ENCODE data around the gene EPHA10. TPM values are rescaled to one million over a fixed set of nuclear protein-coding genes. Genes with fewer than 3 reads are reported as not detected.
"Not testable (repeated sequence)": the region's sequence is repeated elsewhere in the genome, so short reads cannot be mapped to it uniquely, and the experiment has no call there.

The EPHA10 gene
- total RNA-seq, 2 experiments from 2014 or later = not detected

DNA sequence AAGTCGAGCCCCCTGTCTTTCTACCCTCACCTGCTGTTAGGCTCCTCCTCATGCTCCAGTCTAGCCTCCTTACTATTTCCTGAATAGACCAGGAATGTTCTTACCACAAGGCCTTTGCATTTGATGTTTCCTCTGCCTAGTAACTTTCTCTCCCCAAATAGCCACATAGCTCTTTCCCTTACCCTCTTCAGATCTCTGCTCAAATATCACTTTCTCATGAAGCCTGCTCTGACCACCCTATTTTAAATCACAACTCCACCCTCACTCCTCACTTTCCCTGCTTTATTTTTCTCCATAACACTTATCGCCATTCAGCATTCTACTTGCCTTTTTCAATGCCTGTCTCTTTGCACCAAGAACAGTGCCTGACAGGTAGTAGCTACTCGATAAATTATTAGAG, 79.2 kb downstream of the EPHA10 start:
- Mint-ChIP-seq H3K4me1 (peaks cover 33% of the 10 kb centered on the region), H3K27ac (no peak overlapping the region), H3K9me3 (no peaks in the 10 kb centered on the region), H3K4me3 (no peak overlapping the region), H3K36me3 (ENCODE audit: low read depth) (peaks cover 33% of the 10 kb centered on the region), H3K27me3 (no peaks in the 10 kb centered on the region)
- ChIA-PET POLR2A (interaction anchor here (1.9 kb wide), 1 partner anchor 14 kb away, joined by 3 read pairs; no protein-coding TSS in a partner anchor), CTCF (interaction anchor here (1.3 to 2.3 kb wide), 2 partner anchors 83 to 198 kb away, joined by 4 to 6 read pairs; no protein-coding TSS in a partner anchor)
- no peak for DNase-seq

- DNase-seq, H3K27me3 Mint-ChIP-seq, H3K9me3 Mint-ChIP-seq, H3K4me3 Mint-ChIP-seq, H3K27ac Mint-ChIP-seq: not testable (repeated sequence)
- CTCF ChIA-PET = interaction anchor here (0.5 to 4.5 kb wide), 9 partner anchors 15 to 233 kb away, joined by 3 to 88 read pairs (median 4); partner anchors contain the start of genes MEAF6 and MTF1
- Mint-ChIP-seq H3K4me1 (peaks cover 20% of the 10 kb centered on the region), H3K36me3 (ENCODE audit: low read depth) (peaks cover 33% of the 10 kb centered on the region)
- POLR2A ChIA-PET = interaction anchor here (2.2 kb wide), 1 partner anchor 9 kb away, joined by 10 read pairs; the partner anchor contains the start of gene CDCA8
Measured at GRCh38 chr1:37684182-37684581, 80.7 kb downstream of the EPHA10 start.

GRCh38 chr1:37682334-37682987, 82.5 kb downstream of the EPHA10 start:
- Mint-ChIP-seq H3K4me3 (no peak overlapping the region), H3K36me3 (ENCODE audit: low read depth) (peaks cover 26% of the 10 kb centered on the region), H3K4me1 (peaks cover 6% of the 10 kb centered on the region), H3K27me3 (no peaks in the 10 kb centered on the region), H3K27ac (no peak overlapping the region), H3K9me3 (no peaks in the 10 kb centered on the region)
- CTCF ChIA-PET = interaction anchor here (0.7 to 4.5 kb wide), 35 partner anchors 8 to 248 kb away, joined by 3 to 88 read pairs (median 4); partner anchors contain the start of genes CDCA8, GNL2, MEAF6 and SNIP1
- DNase-seq = peak; percentile 78
- POLR2A ChIA-PET = interaction anchor here (0.7 to 2.2 kb wide), 4 partner anchors 10 to 685 kb away, joined by 3 to 10 read pairs (median 4); partner anchors contain the start of genes CDCA8 and MEAF6

DNA sequence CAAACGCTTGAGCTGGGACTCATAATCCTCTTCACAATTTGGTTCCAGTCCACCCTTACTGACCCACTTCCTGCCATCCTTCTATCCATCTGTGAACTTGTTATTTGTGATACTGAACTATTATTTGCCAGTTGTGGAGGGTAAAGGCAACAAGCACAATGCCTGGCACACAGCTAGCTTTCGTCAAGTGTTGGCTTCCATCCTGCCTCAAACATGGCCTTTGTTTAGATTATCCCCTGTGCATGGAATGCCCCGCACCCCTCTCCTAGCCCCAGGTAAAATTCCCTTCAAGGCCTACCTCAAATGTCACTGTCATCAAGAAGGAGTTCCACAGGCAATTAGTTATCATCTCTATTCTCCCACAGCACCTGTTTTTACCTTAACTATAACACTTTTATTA, 84.0 kb downstream of the EPHA10 start:
- peaks cover 6% of the 10 kb centered on the region for H3K27me3 Mint-ChIP-seq
- H3K9me3 Mint-ChIP-seq = no peaks in the 10 kb centered on the region
- peaks cover 25% of the 10 kb centered on the region for H3K36me3 Mint-ChIP-seq (ENCODE audit: low read depth)
- H3K4me3 Mint-ChIP-seq = no peak overlapping the region
- DNase-seq = no peak
- ChIA-PET CTCF (interaction anchor here (0.7 to 4.5 kb wide), 15 partner anchors 9 to 227 kb away, joined by 3 to 88 read pairs (median 4); partner anchors contain the start of gene GNL2), POLR2A (interaction anchor here (1.0 kb wide), 1 partner anchor 12 kb away, joined by 3 read pairs; the partner anchor contains the start of gene CDCA8)
- no peak overlapping the region for H3K27ac Mint-ChIP-seq
- H3K4me1 Mint-ChIP-seq = peaks cover 6% of the 10 kb centered on the region

GRCh38 chr1:37677808-37678207, 87.1 kb downstream of the EPHA10 start:
- peaks cover 14% of the 10 kb centered on the region for H3K27me3 Mint-ChIP-seq
- ChIA-PET POLR2A (interaction anchor here (1.0 kb wide), 1 partner anchor 113 kb away, joined by 3 read pairs; no protein-coding TSS in a partner anchor), CTCF (interaction anchor here (1.0 to 2.2 kb wide), 3 partner anchors 75 to 191 kb away, joined by 3 to 11 read pairs (median 4); no protein-coding TSS in a partner anchor)
- no peaks in the 10 kb centered on the region for H3K9me3 Mint-ChIP-seq
- no peak for DNase-seq
- H3K36me3 Mint-ChIP-seq (ENCODE audit: low read depth) = peaks cover 7% of the 10 kb centered on the region
- no peak overlapping the region for H3K27ac Mint-ChIP-seq
- no peak overlapping the region for H3K4me3 Mint-ChIP-seq
- H3K4me1 Mint-ChIP-seq = peaks cover 21% of the 10 kb centered on the region

DNA sequence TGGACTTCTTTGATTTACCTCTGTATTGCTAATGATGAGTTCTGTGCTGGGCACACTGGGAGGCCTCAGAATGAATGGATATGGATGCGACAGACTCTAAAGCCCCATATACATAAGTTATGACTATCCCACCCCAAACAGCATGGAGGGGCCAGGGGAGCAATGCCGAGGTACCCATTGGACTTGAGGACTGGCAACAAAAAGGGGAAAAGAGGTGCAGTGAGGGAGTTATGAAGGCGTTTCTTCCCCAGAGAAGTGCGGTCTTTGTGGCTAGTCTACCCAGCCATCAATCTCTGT, 87.8 kb downstream of the EPHA10 start:
- Mint-ChIP-seq H3K4me3 (no peak overlapping the region), H3K9me3 (no peaks in the 10 kb centered on the region), H3K36me3 (ENCODE audit: low read depth) (peaks cover 5% of the 10 kb centered on the region), H3K27me3 (peaks cover 21% of the 10 kb centered on the region), H3K27ac (no peak overlapping the region), H3K4me1 (peaks cover 21% of the 10 kb centered on the region)
- ChIA-PET CTCF (interaction anchor here (1.7 to 2.1 kb wide), 2 partner anchors 74 to 115 kb away, joined by 4 read pairs; no protein-coding TSS in a partner anchor), POLR2A (interaction anchor here (1.0 to 1.1 kb wide), 2 partner anchors 10 to 113 kb away, joined by 3 to 4 read pairs; no protein-coding TSS in a partner anchor)
- no peak for DNase-seq

DNA sequence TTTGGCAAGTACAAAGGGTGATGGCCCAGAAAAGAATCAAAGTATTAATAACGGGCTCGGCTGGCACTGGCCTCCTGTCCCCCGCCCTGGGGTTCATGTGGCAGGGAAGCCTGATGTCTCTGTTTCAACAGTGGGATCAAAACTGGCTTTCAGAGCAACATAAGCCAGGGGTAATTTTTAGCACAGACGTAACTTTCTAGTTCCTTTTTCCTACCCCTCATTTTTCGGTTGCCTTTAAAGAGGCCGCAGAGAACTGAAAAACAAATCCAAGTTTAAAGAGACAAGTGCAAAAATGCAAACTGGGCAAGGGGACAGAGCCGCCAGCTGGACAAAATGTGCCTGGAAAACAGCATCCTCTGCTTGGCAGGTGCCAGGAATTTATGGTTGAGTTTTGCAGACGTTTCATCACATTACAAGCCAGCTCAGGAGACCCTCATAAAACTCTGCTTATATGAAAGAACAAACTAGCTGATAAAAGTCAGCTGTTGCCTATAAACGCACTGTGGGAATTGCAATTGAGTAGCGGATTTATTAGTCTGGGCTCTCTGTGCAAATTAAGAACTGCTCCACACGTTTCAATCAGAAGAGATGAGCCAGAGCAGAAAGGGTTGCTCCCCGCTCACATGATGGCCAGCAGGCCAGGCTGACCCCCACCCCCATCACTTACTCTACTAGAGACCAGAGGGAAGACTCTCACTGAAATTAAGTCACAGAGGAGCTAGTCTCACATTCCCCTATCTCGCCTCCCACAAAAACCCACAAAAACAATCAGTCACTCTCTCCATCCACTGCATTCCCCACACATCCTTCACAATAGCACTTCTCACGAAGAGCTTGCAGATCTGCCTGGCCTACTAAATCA, 88.4 kb downstream of the EPHA10 start:
- ChIA-PET CTCF (interaction anchor here (0.8 to 2.1 kb wide), 3 partner anchors 74 to 217 kb away, joined by 3 to 4 read pairs (median 4); no protein-coding TSS in a partner anchor), POLR2A (interaction anchor here (1.0 to 1.1 kb wide), 2 partner anchors 10 to 112 kb away, joined by 3 to 4 read pairs; no protein-coding TSS in a partner anchor)
- no peaks in the 10 kb centered on the region for H3K9me3 Mint-ChIP-seq
- H3K4me3 Mint-ChIP-seq = no peak overlapping the region
- peaks cover 26% of the 10 kb centered on the region for H3K27me3 Mint-ChIP-seq
- DNase-seq = no peak
- H3K27ac Mint-ChIP-seq = no peak overlapping the region
- peaks cover 21% of the 10 kb centered on the region for H3K4me1 Mint-ChIP-seq
- H3K36me3 Mint-ChIP-seq (ENCODE audit: low read depth) = peaks cover 5% of the 10 kb centered on the region

DNA sequence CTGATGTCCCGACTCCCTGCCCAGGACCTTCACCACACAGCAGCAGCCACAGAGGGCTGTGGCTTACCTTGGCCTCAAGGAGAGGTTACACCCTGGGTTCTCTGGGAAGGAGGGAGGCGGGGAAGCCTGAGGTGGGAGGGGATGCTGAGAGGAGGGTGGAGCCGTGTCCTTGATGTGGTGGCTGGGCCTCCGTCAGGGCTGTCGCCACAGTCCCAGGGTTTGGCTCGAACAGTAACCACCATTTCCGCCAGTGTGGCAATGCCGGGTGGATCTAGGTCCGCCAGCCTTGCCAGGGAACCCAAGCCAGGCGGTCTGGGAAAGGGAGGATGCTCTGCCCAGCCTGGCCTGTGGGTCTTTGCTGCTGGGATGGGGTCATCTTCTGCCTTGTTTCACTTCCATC, 91.0 kb downstream of the EPHA10 start:
- Mint-ChIP-seq H3K4me1 (peaks cover 21% of the 10 kb centered on the region), H3K36me3 (ENCODE audit: low read depth) (no peaks in the 10 kb centered on the region), H3K27me3 (peaks cover 30% of the 10 kb centered on the region), H3K9me3 (no peaks in the 10 kb centered on the region), H3K27ac (no peak overlapping the region), H3K4me3 (no peak overlapping the region)
- ChIA-PET CTCF (interaction anchor here (1.2 to 2.1 kb wide), 2 partner anchors 9 to 70 kb away, joined by 5 to 10 read pairs; no protein-coding TSS in a partner anchor), POLR2A (interaction anchor here (1.1 to 2.1 kb wide), 2 partner anchors 19 to 124 kb away, joined by 3 to 11 read pairs; partner anchors contain the start of gene CDCA8)
- DNase-seq = peak; percentile 84

GRCh38 chr1:37672136-37672870, 92.6 kb downstream of the EPHA10 start:
- ChIA-PET POLR2A (interaction anchor here (0.6 kb wide), 1 partner anchor 270 kb away, joined by 3 read pairs; no protein-coding TSS in a partner anchor), CTCF (no interaction called here)
- no peak overlapping the region for H3K4me3 Mint-ChIP-seq
- H3K4me1 Mint-ChIP-seq = peaks cover 21% of the 10 kb centered on the region
- no peaks in the 10 kb centered on the region for H3K9me3 Mint-ChIP-seq
- DNase-seq = no peak
- no peak overlapping the region for H3K27ac Mint-ChIP-seq
- peaks cover 34% of the 10 kb centered on the region for H3K27me3 Mint-ChIP-seq
- H3K36me3 Mint-ChIP-seq (ENCODE audit: low read depth) = no peaks in the 10 kb centered on the region

DNA sequence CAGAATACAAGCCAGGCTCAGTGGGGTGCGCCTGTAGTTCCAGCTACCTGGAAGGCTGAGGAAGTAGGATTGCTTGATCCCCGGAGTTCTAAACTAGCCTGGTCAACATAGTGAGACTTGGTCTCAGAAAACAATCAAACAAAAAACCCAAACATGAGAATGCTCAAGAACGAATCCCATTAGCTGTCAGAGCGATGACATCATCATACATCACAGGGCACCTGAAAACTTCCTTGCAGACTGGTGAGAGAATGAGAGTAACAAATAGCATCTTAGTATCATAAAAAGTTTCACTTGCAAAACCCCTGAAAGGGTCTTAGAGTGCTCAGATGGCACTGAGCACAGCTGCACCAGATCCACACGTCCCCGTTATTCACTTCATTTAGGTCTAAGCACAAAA, 93.7 kb downstream of the EPHA10 start:
- POLR2A ChIA-PET = no interaction called here
- Mint-ChIP-seq H3K27ac (no peak overlapping the region), H3K27me3 (peaks cover 31% of the 10 kb centered on the region), H3K4me1 (peaks cover 21% of the 10 kb centered on the region), H3K36me3 (ENCODE audit: low read depth) (no peaks in the 10 kb centered on the region), H3K9me3 (no peaks in the 10 kb centered on the region), H3K4me3 (no peak overlapping the region)
- CTCF ChIA-PET = no interaction called here
- DNase-seq = no peak

GRCh38 chr1:37670133-37670532, 94.8 kb downstream of the EPHA10 start:
- peaks cover 25% of the 10 kb centered on the region for H3K27me3 Mint-ChIP-seq
- H3K9me3 Mint-ChIP-seq = no peaks in the 10 kb centered on the region
- no peak overlapping the region for H3K27ac Mint-ChIP-seq
- no peak for DNase-seq
- POLR2A ChIA-PET = no interaction called here
- no peaks in the 10 kb centered on the region for H3K36me3 Mint-ChIP-seq (ENCODE audit: low read depth)
- peaks cover 18% of the 10 kb centered on the region for H3K4me1 Mint-ChIP-seq
- CTCF ChIA-PET = no interaction called here
- H3K4me3 Mint-ChIP-seq = no peak overlapping the region
